ENCODE data around the gene CYFIP2. TPM values are rescaled to one million over a fixed set of nuclear protein-coding genes. Genes with fewer than 3 reads are reported as not detected.
A peak's percentile ranks its signal among the peaks of the same experiment; 100 is the strongest.

The CYFIP2 gene
- total RNA-seq, 2 donors from 2014 or later = 335 to 493 TPM

DNA sequence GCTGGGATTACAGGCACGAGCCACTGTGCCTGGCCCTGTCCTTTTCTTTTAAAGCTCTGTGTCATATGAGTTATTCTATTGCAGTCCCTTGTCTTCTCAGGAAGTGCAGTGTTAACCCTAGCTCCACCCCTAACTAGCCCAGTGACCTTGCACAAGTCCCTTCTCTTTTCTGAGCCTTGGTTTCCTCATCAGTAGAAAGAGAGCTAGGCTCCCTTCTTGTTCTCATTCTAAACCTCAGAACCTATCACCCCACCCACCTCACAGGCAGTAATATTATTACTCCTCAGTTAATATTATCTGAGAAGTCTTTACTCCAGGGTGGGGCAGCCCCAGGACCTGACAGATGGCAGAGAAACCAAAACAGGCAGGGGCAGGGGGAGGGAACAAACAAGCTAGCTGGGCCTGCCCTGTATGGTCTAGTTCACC, 7.2 kb downstream of the CYFIP2 start:
- ATAC-seq = peak; percentile 25 to 52
- Mint-ChIP-seq H3K9me3 (no peaks in the 10 kb centered on the region), H3K27ac (peak overlapping the region; percentile 97 to 99), H3K36me3 (peaks cover 25 to 37% of the 10 kb centered on the region in 2 donors)
- no peak for DNase-seq (ENCODE audit: low spot score in 2 of 2)

- DNase-seq (ENCODE audit: low spot score in 2 of 2) (no peak), ATAC-seq (no peak)
- Mint-ChIP-seq H3K9me3 (no peaks in the 10 kb centered on the region), H3K27ac (no peak overlapping the region), H3K36me3 (peaks cover 10 to 25% of the 10 kb centered on the region in 2 donors)
Measured at GRCh38 chr5:157275403-157275802, 9.5 kb downstream of the CYFIP2 start.

GRCh38 chr5:157278319-157279037, 12.6 kb downstream of the CYFIP2 start:
- no peak for DNase-seq (ENCODE audit: low spot score in 2 of 2)
- H3K36me3 Mint-ChIP-seq = peaks cover 4 to 30% of the 10 kb centered on the region in 2 donors
- no peak overlapping the region for H3K27ac Mint-ChIP-seq
- peaks cover 3 to 5% of the 10 kb centered on the region in 2 donors for H3K9me3 Mint-ChIP-seq
- no peak for ATAC-seq

- no peak for DNase-seq (ENCODE audit: low spot score in 2 of 2)
- ATAC-seq = no peak
- peaks cover 4 to 26% of the 10 kb centered on the region in 2 donors for H3K36me3 Mint-ChIP-seq
- peaks cover 3 to 5% of the 10 kb centered on the region in 2 donors for H3K9me3 Mint-ChIP-seq
- H3K27ac Mint-ChIP-seq = peak overlapping the region; percentile 18 to 80
Measured at GRCh38 chr5:157279605-157280239, 13.8 kb downstream of the CYFIP2 start.

GRCh38 chr5:157280927-157281326, 15.0 kb downstream of the CYFIP2 start:
- Mint-ChIP-seq H3K9me3 (peaks cover 3 to 5% of the 10 kb centered on the region in 2 donors), H3K27ac (peak overlapping the region; percentile 18 to 80), H3K36me3 (peaks cover 4 to 26% of the 10 kb centered on the region in 2 donors)
- ATAC-seq (peak in 1 of 2 donors; percentile 12), DNase-seq (ENCODE audit: low spot score in 2 of 2) (no peak)

DNA sequence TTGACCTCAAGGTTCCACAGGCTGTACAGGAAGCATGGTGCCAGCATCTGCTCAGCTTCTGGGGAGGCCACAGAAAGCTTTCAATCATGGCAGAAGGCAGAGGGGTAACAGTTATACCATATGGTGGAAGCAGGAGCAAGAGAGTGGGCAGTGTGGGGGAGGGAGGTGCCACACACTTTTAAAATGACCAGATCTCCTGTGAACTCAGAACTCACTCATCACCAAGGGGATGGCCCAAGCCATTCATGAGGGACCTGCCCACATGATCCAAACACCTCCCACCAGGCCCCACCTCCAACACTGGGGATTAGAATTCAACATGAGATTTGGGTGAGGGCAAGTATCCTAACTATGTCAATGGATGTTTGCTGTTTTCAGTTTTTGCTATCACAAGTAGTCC, 16.2 kb downstream of the CYFIP2 start:
- H3K36me3 Mint-ChIP-seq = peaks cover 5 to 28% of the 10 kb centered on the region in 2 donors
- ATAC-seq (peak in 1 of 2 donors; percentile 88), DNase-seq (ENCODE audit: low spot score in 2 of 2) (no peak)
- H3K27ac Mint-ChIP-seq = peak overlapping the region; percentile 80 to 81
- H3K9me3 Mint-ChIP-seq = peaks cover 3 to 5% of the 10 kb centered on the region in 2 donors

GRCh38 chr5:157283434-157283833, 17.5 kb downstream of the CYFIP2 start:
- no peak for DNase-seq (ENCODE audit: low spot score in 2 of 2)
- Mint-ChIP-seq H3K9me3 (peaks cover 3 to 5% of the 10 kb centered on the region in 2 donors), H3K27ac (peak overlapping the region; percentile 10 to 80), H3K36me3 (peaks cover 14 to 41% of the 10 kb centered on the region in 2 donors)
- peak; percentile 17 to 61 for ATAC-seq

DNA sequence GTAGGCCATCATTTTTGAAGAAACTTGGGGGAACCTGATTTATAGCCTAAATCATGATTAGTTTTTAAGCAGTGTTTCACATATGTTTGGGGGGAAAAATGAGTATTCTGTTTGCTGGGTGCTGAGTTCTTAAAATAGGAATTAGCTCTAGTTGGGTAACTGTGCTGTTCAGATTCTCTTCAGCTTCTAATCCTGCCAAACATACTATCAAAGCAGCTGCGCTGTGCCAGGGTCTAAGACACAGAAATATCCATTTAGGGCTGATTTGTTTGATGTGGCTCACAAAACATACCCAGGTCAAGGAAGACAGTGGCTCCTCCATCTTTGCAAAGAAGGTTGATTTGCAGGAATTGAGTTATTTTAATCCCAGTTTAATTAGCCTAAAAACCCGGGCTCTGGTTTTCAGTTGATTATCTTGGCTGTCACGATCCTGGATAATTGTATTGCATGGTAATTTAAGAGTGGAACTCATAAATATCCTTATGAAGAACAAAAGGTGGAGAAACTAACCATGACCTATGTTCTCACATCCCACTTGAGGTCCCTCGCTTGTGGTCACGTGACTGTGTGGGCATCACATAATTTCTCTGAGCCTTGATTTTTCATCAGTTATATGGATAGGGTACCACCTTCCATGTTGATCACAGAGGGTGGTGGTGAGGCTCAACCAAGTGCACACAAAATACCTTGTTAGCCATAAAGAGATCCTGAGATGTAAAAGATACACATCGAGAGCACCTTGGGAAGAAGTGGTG, 18.7 kb downstream of the CYFIP2 start:
- Mint-ChIP-seq H3K9me3 (peaks cover 3 to 5% of the 10 kb centered on the region in 2 donors), H3K27ac (peak overlapping the region in 1 of 2 donors; percentile 20), H3K36me3 (peaks cover 15 to 48% of the 10 kb centered on the region in 2 donors)
- no peak for ATAC-seq
- DNase-seq (ENCODE audit: low spot score in 2 of 2) = no peak

- ATAC-seq (no peak), DNase-seq (ENCODE audit: low spot score in 2 of 2) (no peak)
- Mint-ChIP-seq H3K9me3 (peaks cover 3 to 5% of the 10 kb centered on the region in 2 donors), H3K36me3 (peaks cover 18 to 56% of the 10 kb centered on the region in 2 donors), H3K27ac (no peak overlapping the region)
Measured at GRCh38 chr5:157285310-157286035, 19.6 kb downstream of the CYFIP2 start.

DNA sequence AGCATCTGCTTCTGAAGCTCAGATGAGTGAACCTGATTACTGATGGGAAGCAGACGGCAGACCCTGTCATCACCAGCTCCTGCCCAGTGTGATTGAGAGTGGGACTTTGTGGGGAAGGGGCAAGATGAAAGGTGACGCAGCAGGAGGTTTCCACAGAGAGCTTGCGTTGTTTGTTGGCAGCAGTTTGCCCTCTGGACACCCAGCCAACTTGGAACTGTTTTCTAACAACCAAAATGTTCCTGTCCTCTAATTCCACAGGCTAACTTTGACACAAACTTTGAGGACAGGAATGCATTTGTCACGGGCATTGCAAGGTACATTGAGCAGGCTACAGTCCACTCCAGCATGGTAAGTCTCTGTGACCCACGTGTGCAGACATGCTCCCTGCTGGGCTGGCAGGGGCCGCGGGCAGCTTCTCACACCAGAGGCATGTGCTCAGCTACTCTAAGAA, 20.9 kb downstream of the CYFIP2 start:
- peaks cover 0 to 2% of the 10 kb centered on the region in 2 donors for H3K9me3 Mint-ChIP-seq
- no peak for ATAC-seq
- no peak overlapping the region for H3K27ac Mint-ChIP-seq
- no peak for DNase-seq (ENCODE audit: low spot score in 2 of 2)
- H3K36me3 Mint-ChIP-seq = peaks cover 17 to 56% of the 10 kb centered on the region in 2 donors

DNA sequence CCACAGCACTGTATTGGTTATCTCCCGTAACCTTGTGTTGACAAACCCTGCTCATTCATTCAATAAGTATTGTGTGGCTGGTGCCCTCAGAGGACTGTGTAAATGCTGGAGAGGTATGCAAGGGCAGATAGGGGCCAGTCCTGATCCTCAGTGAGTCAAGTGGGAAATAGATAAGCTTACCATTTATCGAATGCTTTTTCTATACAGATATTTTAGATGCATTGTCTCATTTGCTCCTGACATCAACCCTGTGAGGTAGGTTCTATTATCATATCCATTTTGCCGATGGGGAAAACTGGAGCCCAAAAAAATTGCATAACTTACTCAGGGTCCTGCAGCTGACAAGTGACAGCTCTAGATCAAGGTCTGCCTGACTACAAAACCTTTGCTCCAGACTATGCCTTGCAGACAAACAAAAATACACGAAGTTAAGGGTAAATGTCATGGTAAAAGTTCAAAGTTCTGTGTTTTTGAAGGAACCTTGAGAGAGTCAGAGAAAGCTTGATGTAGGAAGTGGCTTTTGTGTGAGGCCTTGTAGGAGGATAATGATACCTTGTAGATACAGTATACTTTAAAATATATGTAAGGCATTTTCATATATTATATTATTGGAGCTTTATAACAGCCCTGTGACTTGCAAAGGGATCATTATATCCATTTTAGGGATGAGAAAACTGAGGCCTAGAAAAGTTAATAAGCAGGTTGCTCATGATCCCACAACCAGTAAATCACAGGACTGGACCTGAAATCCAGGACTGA, 22.7 kb downstream of the CYFIP2 start:
- Mint-ChIP-seq H3K9me3 (no peaks in the 10 kb centered on the region), H3K27ac (peak overlapping the region; percentile 81 to 84), H3K36me3 (peaks cover 17 to 55% of the 10 kb centered on the region in 2 donors)
- DNase-seq (ENCODE audit: low spot score in 2 of 2) (no peak), ATAC-seq (no peak)

DNA sequence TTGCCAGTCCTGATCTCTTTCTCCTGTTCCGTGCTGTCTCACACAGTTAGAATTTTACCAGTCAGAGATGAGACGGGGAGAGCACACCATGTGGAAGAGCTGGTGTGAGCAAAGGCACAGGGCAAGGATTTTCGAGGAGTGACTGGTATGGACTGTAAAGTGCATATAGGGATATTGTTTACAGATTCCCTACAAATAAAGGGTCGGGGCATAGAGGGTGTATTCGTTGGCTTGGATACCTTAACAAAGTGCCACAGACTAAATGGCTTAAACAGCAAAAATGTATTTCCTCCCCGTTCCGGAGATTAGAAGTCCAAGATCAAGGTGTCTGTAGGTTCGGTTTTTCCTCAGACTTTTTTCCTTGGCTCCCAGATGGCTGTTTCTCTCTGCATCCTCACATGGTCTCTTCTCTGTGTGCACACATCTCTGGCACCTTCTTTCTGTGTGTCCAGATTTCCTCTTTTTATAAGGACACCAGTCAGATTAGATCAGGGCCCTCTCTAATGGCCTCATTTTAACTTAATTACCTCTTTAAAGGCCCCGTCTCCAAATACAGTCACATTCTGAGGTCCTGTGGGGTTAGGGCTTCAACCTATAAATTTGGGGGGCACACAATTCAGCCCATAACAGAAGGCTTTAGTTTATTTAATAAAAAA, 23.4 kb downstream of the CYFIP2 start:
- H3K9me3 Mint-ChIP-seq = no peaks in the 10 kb centered on the region
- ATAC-seq = no peak

GRCh38 chr5:157290156-157290980, 24.4 kb downstream of the CYFIP2 start:
- Mint-ChIP-seq H3K36me3 (peaks cover 17 to 59% of the 10 kb centered on the region in 2 donors), H3K9me3 (no peaks in the 10 kb centered on the region), H3K27ac (peak overlapping the region; percentile 81 to 96)
- DNase-seq (ENCODE audit: low spot score in 2 of 2) (no peak), ATAC-seq (peak; percentile 28 to 75)

More for the DNA sequence above, 23.4 kb downstream of the CYFIP2 start:
- Mint-ChIP-seq H3K27ac (peak overlapping the region; percentile 81 to 84), H3K36me3 (peaks cover 17 to 59% of the 10 kb centered on the region in 2 donors)
- no peak for DNase-seq (ENCODE audit: low spot score in 2 of 2)

DNA sequence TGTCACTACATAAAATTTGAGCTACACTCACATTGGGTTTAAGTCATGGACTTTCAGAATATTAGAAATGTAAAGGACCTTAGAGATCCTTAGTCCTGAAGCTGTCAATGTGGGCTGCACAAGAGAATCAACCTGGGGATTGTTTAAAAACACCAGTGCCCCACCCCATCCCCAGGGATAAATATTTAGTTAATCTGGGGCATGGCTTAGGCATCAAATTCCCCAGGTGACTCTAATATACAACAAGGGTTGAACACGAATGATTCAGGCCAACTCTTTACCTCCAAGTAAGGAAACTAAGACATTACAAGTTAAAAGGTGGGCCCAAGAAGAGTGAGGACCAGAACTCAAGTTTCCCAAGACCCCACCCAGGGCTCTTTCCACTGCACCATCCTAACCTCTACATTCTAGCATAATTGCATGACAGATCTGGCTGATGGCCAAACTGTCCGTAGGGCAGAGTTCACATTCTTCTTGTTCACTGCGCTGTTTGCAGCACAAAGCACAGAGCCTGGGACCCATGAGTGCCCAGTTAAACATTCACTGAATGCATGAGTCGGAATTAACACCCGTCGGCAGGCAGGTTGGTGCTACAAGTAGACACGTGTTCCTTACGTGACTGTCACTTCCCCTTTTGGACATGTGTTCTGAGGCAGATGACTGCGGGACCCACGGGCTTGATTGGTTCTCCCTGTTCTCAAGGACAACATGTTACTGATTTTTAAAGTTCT, 25.2 kb downstream of the CYFIP2 start:
- DNase-seq (ENCODE audit: low spot score in 2 of 2) = no peak
- H3K9me3 Mint-ChIP-seq = no peaks in the 10 kb centered on the region
- peaks cover 17 to 64% of the 10 kb centered on the region in 2 donors for H3K36me3 Mint-ChIP-seq
- peak overlapping the region; percentile 81 to 96 for H3K27ac Mint-ChIP-seq
- peak; percentile 52 to 80 for ATAC-seq
